Chondrocyte (in vitro differentiated cells): ENCODE measurements around the gene OR8D1. TPM values are rescaled to one million over a fixed set of nuclear protein-coding genes. Genes with fewer than 3 reads are reported as not detected.

ENCODE experiments used
- DNase-seq: peaks from one replicate; pipeline ENCODE4 v3.0.0; 2021; ENCODE audit warnings: mixed read lengths, low spot score
- H3K27ac Mint-ChIP-seq: one replicate; pipeline ENCODE4 v1.8.0; 2021; ENCODE audit warnings: mild to moderate bottlenecking, moderate library complexity, mixed read lengths; ENCODE audit not compliant: unreplicated experiment
- H3K27me3 Mint-ChIP-seq: 2 replicates; pipeline ENCODE4 v1.8.0; 2021; ENCODE audit warnings: low read depth, mixed read lengths
- H3K36me3 Mint-ChIP-seq: 2 replicates; pipeline ENCODE4 v1.8.0; 2021; ENCODE audit warnings: low read depth, mixed read lengths
- H3K4me1 Mint-ChIP-seq: 2 replicates; pipeline ENCODE4 v1.8.0; 2021; ENCODE audit warnings: low read depth, mild to moderate bottlenecking, mixed read lengths
- H3K4me3 Mint-ChIP-seq: one replicate; pipeline ENCODE4 v1.8.0; 2021; ENCODE audit warnings: mild to moderate bottlenecking, moderate library complexity, mixed read lengths; ENCODE audit not compliant: unreplicated experiment
- H3K9me3 Mint-ChIP-seq: 2 replicates; pipeline ENCODE4 v1.8.0; 2021; ENCODE audit warnings: low read depth, mixed read lengths
- CTCF ChIP-seq: fragments of 200-600 bp; sonication (generic); IDR thresholded peaks from 2 replicates; pipeline ENCODE4 v1.5.0; 2021; ENCODE audit warnings: antibody characterized with exemption, mild to moderate bottlenecking, moderate library complexity
- long read RNA-seq: library from polyadenylated mRNA; stranded (forward); transcript quantifications from one replicate; pipeline ENCODE4 v2.0.0, GENCODE V29; 2021
- total RNA-seq: library from RNA; stranded (reverse); gene quantifications from 3 replicates; pipeline ENCODE4 v1.2.1, GENCODE V29; 2021

Gene OR8D1
- not detected in 3 replicates for total RNA-seq
- long read RNA-seq = 0 reads

GRCh38 chr11:124313849-124314248 is at the start of gene OR8D1:
Gene OR8D1, minus strand, starts transcription at chr11:124313949. Its CDS starts 3,183 bp downstream, at chr11:124310766.
- DNase-seq = no peak
- TF ChIP-seq CTCF = no peak
- no peaks in the 10 kb centered on the region for H3K9me3 Mint-ChIP-seq
- no peak within 1 kb of the TSS for H3K27ac Mint-ChIP-seq
- H3K36me3 Mint-ChIP-seq = no peaks in the 10 kb centered on the region
- H3K27me3 Mint-ChIP-seq = peaks cover 15% of the 10 kb centered on the region
- H3K4me3 Mint-ChIP-seq = no peak within 1 kb of the TSS
- H3K4me1 Mint-ChIP-seq = no peaks in the 10 kb centered on the region

- Mint-ChIP-seq H3K27ac (no peak overlapping the region), H3K4me3 (no peak overlapping the region)
Observed at GRCh38 chr11:124359566-124359965, 45.8 kb upstream of the OR8D1 start.

GRCh38 chr11:124346311-124346955 is 32.7 kb upstream of the OR8D1 start:
- DNase-seq = no peak
- H3K4me3 Mint-ChIP-seq = no peak overlapping the region
- H3K27me3 Mint-ChIP-seq = peaks cover 3% of the 10 kb centered on the region
- TF ChIP-seq CTCF = no peak
- no peaks in the 10 kb centered on the region for H3K4me1 Mint-ChIP-seq
- H3K36me3 Mint-ChIP-seq = no peaks in the 10 kb centered on the region
- peaks cover 31% of the 10 kb centered on the region for H3K9me3 Mint-ChIP-seq
- H3K27ac Mint-ChIP-seq = no peak overlapping the region

More at GRCh38 chr11:124359566-124359965, 45.8 kb upstream of the OR8D1 start:
- no peaks in the 10 kb centered on the region for H3K36me3 Mint-ChIP-seq
- H3K9me3 Mint-ChIP-seq = no peaks in the 10 kb centered on the region
- no peaks in the 10 kb centered on the region for H3K4me1 Mint-ChIP-seq
- no peak for TF ChIP-seq CTCF
- peaks cover 34% of the 10 kb centered on the region for H3K27me3 Mint-ChIP-seq
- no peak for DNase-seq

GRCh38 chr11:124344346-124344745 is 30.6 kb upstream of the OR8D1 start:
- Mint-ChIP-seq H3K27me3 (peaks cover 3% of the 10 kb centered on the region), H3K9me3 (peaks cover 21% of the 10 kb centered on the region), H3K4me3 (no peak overlapping the region), H3K36me3 (no peaks in the 10 kb centered on the region), H3K4me1 (no peaks in the 10 kb centered on the region), H3K27ac (no peak overlapping the region)
- no peak for TF ChIP-seq CTCF
- no peak for DNase-seq

- H3K27ac Mint-ChIP-seq = no peak overlapping the region
- no peak overlapping the region for H3K4me3 Mint-ChIP-seq
- H3K4me1 Mint-ChIP-seq = no peaks in the 10 kb centered on the region
- H3K36me3 Mint-ChIP-seq = no peaks in the 10 kb centered on the region
- H3K27me3 Mint-ChIP-seq = peaks cover 4% of the 10 kb centered on the region
- peaks cover 5% of the 10 kb centered on the region for H3K9me3 Mint-ChIP-seq
- DNase-seq = no peak
- TF ChIP-seq CTCF = no peak
Observed at GRCh38 chr11:124340142-124340447, 26.3 kb upstream of the OR8D1 start.
